Esophagus muscularis mucosa (tissue), 3 donors: ENCODE data around the gene ATP4A.

ENCODE experiments used
- CTCF ChIP-seq, 3 experiments: fragments of 200-600 bp in 2 of 3; fragments of 450-650 bp in 1 of 3; sonication (generic) in 2 of 3; IDR thresholded peaks; one replicate each; pipeline ENCODE4 v1.5.1; 2017 to 2019; ENCODE audit warnings: antibody characterized with exemption in 3 of 3, mild to moderate bottlenecking in 2 of 3, moderate library complexity in 1 of 3
- POLR2A ChIP-seq: fragments of 450-650 bp; IDR thresholded peaks from one replicate; pipeline ENCODE4 v1.6.1; 2017; ENCODE audit warnings: antibody characterized with exemption, moderate library complexity, mild to moderate bottlenecking, low read depth
- POLR2AphosphoS5 ChIP-seq, 2 donors: sonication (generic); formaldehyde crosslinking; IDR thresholded peaks; one replicate each; pipeline ENCODE4 v1.6.1; 2017; ENCODE audit warnings: antibody characterized with exemption in 2 of 2

GRCh38 chr19:35609851-35610353 lies 46.4 kb upstream of the ATP4A start:
- TF ChIP-seq CTCF (IDR thresholded peaks at IDR 0.05) (no peak), POLR2A (no peak), POLR2AphosphoS5 (IDR thresholded peaks at IDR 0.05) (no peak)
